Large intestine (tissue), 3 donors: Measurements from ENCODE around the gene OXCT2. TPM values are rescaled to one million over a fixed set of nuclear protein-coding genes. Genes with fewer than 3 reads are reported as not detected.
"Not testable (repeated sequence)": the region's sequence is repeated elsewhere in the genome, so short reads cannot be mapped to it uniquely, and the experiment has no call there.

ENCODE experiments used
- DNase-seq, 2 donors: peaks; one replicate each; pipeline versions ENCODE4 v3.0.0 to v3.0.0-alpha.2; 2013
- H3K27ac ChIP-seq: one replicate; pipeline ENCODE4 v1.5.1; 2013; ENCODE audit warnings: low read length
- H3K27me3 ChIP-seq: 2 replicates; pipeline ENCODE4 v1.6.1; 2013; ENCODE audit warnings: low read length; ENCODE audit not compliant: control insufficient read depth, insufficient read depth
- H3K36me3 ChIP-seq: 2 replicates; pipeline ENCODE4 v1.6.1; 2013; ENCODE audit warnings: low read length; ENCODE audit not compliant: control insufficient read depth, insufficient read depth
- H3K4me1 ChIP-seq: one replicate; pipeline ENCODE4 v1.6.1; 2013; ENCODE audit warnings: low read length; ENCODE audit not compliant: control insufficient read depth, insufficient read depth
- H3K4me3 ChIP-seq: one replicate; pipeline ENCODE4 v1.5.1; 2013; ENCODE audit warnings: low read length
- H3K9me3 ChIP-seq: one replicate; pipeline ENCODE4 v1.6.1; 2013; ENCODE audit warnings: mild to moderate bottlenecking, low read depth, low read length, moderate library complexity; ENCODE audit not compliant: control insufficient read depth
- whole genome bisulfite sequencing: methylation state at CpG from one replicate; pipeline ENCODE4 v1.1.5; 2013; ENCODE audit warnings: low lambda C conversion rate; ENCODE audit not compliant: insufficient coverage; 5-methylcytosine and 5-hydroxymethylcytosine counted together
- polyA plus RNA-seq: library from polyadenylated mRNA; unstranded; fragments of 120-200 nt; gene quantifications from one replicate; pipeline ENCODE4 v1.2.1, GENCODE V29; 2013

Gene OXCT2
- polyA plus RNA-seq, 1 donor: 2.4 TPM

GRCh38 chr1:39777306-39777705 is 6.2 kb upstream of the OXCT2 start:
- Histone ChIP-seq H3K27ac (no peak overlapping the region), H3K9me3 (no peaks in the 10 kb centered on the region), H3K4me3 (no peak overlapping the region), H3K27me3 (no peaks in the 10 kb centered on the region), H3K4me1 (peaks cover 2% of the 10 kb centered on the region), H3K36me3 (no peaks in the 10 kb centered on the region)
- no peak for DNase-seq
- no CpG with 5 or more reads among the region's 4 CpGs for WGBS

- H3K4me1 ChIP-seq: peaks cover 2% of the 10 kb centered on the region
- no peaks in the 10 kb centered on the region for H3K27me3 ChIP-seq
- no peak overlapping the region for H3K27ac ChIP-seq
- H3K36me3 ChIP-seq: no peaks in the 10 kb centered on the region
- DNase-seq: no peak
- H3K4me3 ChIP-seq: no peak overlapping the region
- 75% methylated on average over 2 of the region's 4 CpGs for WGBS
- no peaks in the 10 kb centered on the region for H3K9me3 ChIP-seq
Measured at GRCh38 chr1:39776886-39777285, 5.7 kb upstream of the OXCT2 start.

GRCh38 chr1:39776400-39776713 is 5.2 kb upstream of the OXCT2 start:
- no peak for DNase-seq
- no peak overlapping the region for H3K4me3 ChIP-seq
- peaks cover 2% of the 10 kb centered on the region for H3K4me1 ChIP-seq
- no peaks in the 10 kb centered on the region for H3K9me3 ChIP-seq
- H3K27me3 ChIP-seq: no peaks in the 10 kb centered on the region
- H3K27ac ChIP-seq: no peak overlapping the region
- H3K36me3 ChIP-seq: no peaks in the 10 kb centered on the region
- WGBS: no CpG with 5 or more reads among the region's 12 CpGs

- H3K27me3 ChIP-seq, H3K9me3 ChIP-seq, DNase-seq, H3K4me1 ChIP-seq, H3K4me3 ChIP-seq, H3K36me3 ChIP-seq, H3K27ac ChIP-seq: not testable (repeated sequence)
- 50% methylated on average over 1 of the region's 20 CpGs for WGBS
Measured at GRCh38 chr1:39775676-39776399, 4.7 kb upstream of the OXCT2 start.

GRCh38 chr1:39775141-39775540 is 4.0 kb upstream of the OXCT2 start:
- peak; percentile 68 to 75 for DNase-seq
- not testable (repeated sequence) for H3K27ac ChIP-seq, H3K4me3 ChIP-seq, H3K9me3 ChIP-seq, H3K36me3 ChIP-seq, H3K4me1 ChIP-seq, H3K27me3 ChIP-seq
- no CpG with 5 or more reads among the region's 11 CpGs for WGBS

- no CpG with 5 or more reads among the region's 23 CpGs for whole genome bisulfite sequencing
- not testable (repeated sequence) for H3K36me3 ChIP-seq, H3K27me3 ChIP-seq, H3K4me3 ChIP-seq, H3K4me1 ChIP-seq, H3K9me3 ChIP-seq, H3K27ac ChIP-seq, DNase-seq
Measured at GRCh38 chr1:39773369-39773979, 2.3 kb upstream of the OXCT2 start.

GRCh38 chr1:39770100-39771021 is 787 bp downstream of the OXCT2 start:
- DNase-seq, H3K36me3 ChIP-seq, H3K4me3 ChIP-seq, H3K9me3 ChIP-seq, H3K27me3 ChIP-seq, H3K27ac ChIP-seq, H3K4me1 ChIP-seq: not testable (repeated sequence)
- WGBS: no CpG with 5 or more reads among the region's 71 CpGs

GRCh38 chr1:39769502-39769901 is 1.6 kb downstream of the OXCT2 start:
- H3K9me3 ChIP-seq, DNase-seq, H3K27ac ChIP-seq, H3K4me3 ChIP-seq, H3K27me3 ChIP-seq, H3K4me1 ChIP-seq, H3K36me3 ChIP-seq: not testable (repeated sequence)
- no CpG with 5 or more reads among the region's 19 CpGs for WGBS

- not testable (repeated sequence) for H3K4me3 ChIP-seq, H3K27me3 ChIP-seq, H3K36me3 ChIP-seq, DNase-seq, H3K27ac ChIP-seq, H3K4me1 ChIP-seq, H3K9me3 ChIP-seq
- WGBS: no CpG with 5 or more reads among the region's 5 CpGs
Measured at GRCh38 chr1:39766466-39766865, 4.7 kb downstream of the OXCT2 start.

- H3K9me3 ChIP-seq, H3K27me3 ChIP-seq, H3K4me3 ChIP-seq, H3K27ac ChIP-seq, H3K4me1 ChIP-seq, DNase-seq, H3K36me3 ChIP-seq: not testable (repeated sequence)
- no CpG with 5 or more reads among the region's 19 CpGs for WGBS
Measured at GRCh38 chr1:39764512-39764911, 6.6 kb downstream of the OXCT2 start.
